NCI-H526 (cell line): Measurements from ENCODE around the gene HAND2.

ENCODE experiments used
- DNase-seq, 2 experiments: peaks; one replicate each; lab custom pipeline; 2025; lab: John Stamatoyannopoulos, UW

The HAND2 gene

DNA sequence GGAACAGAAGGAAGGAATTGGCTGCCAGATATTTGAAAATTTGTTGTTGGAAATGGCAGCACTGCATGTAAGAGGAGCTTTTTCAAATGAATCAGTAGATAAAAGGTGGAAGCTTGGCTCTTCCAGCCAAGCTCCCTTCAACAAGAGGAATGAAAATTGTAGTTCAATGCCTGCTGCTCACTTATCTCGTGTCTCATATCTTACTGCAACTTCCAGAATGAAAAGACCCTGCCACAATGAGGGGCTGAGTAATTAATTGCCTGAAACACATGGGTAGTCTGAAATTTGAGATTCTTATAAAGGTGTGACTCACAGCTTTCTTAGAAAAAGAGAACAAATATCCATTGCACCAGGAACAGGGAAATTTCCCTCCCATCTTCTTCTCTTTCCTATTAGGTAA lies 53.0 kb downstream of the HAND2 start:
- DNase-seq: no peak
